GM21737 (cell line): Measurements from ENCODE around the gene DDC.
"Not testable (repeated sequence)": the region's sequence is repeated elsewhere in the genome, so short reads cannot be mapped to it uniquely, and the experiment has no call there.

Experiments used
- ATAC-seq: cut with Tn5 transposase; IDR thresholded peaks from one replicate; pipeline ENCODE4 v1.9.1; 2021; ENCODE audit warnings: mild to moderate bottlenecking, moderate library complexity; ENCODE audit not compliant: unreplicated experiment

The DDC gene

DNA sequence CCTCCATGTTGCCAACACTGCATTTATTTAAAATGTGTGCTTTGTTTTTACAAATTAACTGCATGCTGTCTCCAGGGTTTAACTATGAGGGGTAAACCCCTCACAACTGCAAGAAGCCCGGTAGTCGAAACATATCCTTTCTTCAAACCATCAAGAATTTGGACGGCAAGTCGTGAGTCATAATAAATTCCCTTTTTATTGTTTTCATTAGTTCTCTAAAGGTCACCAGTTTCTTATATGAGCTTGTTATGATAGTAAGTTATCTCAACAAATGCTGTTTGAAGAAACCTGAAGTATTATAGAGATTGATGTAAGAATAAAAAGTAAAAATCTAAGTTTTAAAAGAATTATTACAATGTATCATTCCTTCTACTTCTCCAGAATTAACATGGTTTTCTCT is 102.8 kb downstream of the DDC start:
- ATAC-seq, result no peak

DNA sequence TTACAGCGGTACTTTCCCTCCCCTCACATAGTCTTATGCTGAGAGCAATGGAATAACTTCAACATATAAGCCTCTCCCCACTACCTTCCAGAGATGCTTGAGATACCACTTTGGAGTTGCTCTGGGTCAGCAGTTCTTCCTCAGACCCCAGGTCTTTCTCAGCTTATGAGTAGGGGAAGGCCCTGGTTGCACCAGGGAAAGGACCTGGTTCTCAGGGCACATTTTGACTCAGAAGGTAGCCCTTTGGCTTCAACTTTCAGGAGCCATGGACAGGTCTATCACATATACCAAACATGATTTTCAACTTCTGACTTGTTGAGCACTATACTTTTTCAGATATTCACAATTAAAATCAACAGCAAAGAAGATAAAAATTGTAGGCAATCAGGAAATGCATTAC is 103.5 kb downstream of the DDC start:
- no peak for ATAC-seq

DNA sequence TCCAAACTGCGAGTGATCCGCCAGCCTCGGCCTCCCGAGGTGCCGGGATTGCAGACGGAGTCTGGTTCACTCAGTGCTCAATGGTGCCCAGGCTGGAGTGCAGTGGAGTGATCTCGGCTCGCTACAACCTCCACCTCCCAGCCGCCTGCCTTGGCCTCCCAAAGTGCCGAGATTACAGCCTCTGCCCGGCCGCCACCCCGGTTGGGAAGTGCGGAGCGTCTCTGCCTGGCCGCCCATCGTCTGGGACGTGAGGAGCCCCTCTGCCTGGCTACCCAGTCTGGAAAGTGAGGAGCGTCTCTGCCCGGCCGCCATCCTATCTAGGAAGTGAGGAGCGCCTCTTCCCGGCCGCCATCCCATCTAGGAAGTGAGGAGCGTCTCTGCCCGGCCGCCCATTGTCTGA is 106.0 kb downstream of the DDC start:
- not testable (repeated sequence) for ATAC-seq

DNA sequence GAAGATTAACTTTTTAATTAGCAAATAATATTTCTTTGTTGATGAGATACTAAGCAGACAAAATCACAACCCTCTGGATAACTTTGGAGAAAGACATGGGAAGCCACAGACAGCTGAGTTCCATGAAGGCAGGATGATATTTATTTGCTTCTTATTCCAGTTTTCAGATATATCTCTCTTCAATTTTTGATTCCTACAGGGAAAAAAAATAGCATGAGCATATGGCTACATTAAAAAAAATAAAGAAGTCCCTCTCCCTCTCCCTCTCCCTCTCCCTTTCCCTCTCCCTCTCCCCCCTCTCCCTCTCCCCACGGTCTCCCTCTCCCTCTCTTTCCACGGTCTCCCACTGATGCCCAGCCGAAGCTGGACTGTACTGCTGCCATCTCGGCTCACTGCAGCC is 106.6 kb downstream of the DDC start:
- not testable (repeated sequence) for ATAC-seq

DNA sequence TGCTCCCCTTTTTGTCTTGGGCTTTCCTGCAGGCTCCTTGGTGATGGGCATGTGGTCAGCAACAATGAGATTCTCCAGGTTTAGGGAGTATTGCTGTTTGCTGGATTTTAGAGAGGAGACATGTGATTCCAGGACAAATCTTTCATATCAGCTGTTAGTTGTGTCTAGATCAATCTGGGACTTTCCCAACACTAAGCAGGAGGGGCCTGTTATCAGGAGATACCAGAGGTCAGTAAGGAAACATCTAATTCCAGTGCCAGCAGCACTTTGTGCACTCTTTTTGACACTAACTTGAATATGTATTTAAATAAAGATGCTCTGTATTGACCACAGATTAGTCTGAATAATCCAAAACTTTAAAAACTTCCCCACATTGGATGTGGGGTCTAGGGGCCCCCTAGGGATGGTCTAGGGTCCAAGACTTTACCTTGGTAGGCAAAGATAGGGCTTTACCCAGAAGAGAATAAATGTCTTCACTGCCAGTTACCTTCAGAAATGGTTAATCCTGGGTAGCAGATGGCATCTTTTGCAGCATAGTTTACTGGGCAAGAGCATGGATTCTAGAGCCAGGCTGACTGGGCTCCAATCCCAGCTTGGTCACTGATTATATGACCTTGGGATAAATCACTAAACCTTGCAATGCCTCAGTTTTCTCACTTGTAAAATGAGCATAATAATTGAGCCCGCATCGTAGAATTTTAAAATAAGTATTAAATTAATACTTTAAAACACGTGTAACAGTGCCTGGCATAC is 108.7 kb downstream of the DDC start:
- no peak for ATAC-seq

DNA sequence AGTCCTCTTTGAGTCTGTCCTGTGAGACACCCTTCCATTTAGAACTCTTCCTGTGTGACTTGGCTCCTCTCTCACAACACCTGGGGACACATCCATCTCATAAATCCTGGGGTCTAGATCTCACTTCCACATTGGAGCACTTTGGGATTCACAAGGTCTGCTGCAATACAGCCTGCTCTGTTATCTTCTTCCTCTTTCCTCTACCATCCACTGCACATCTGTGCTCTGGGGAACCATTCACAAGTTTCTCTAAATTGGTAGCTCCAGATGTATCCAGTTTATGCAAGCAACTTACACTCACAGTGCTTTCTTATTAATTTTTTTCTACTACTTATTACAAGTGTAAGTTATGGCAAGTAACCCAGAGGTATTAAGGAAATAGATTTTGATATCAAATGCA is 109.5 kb downstream of the DDC start:
- no peak for ATAC-seq

DNA sequence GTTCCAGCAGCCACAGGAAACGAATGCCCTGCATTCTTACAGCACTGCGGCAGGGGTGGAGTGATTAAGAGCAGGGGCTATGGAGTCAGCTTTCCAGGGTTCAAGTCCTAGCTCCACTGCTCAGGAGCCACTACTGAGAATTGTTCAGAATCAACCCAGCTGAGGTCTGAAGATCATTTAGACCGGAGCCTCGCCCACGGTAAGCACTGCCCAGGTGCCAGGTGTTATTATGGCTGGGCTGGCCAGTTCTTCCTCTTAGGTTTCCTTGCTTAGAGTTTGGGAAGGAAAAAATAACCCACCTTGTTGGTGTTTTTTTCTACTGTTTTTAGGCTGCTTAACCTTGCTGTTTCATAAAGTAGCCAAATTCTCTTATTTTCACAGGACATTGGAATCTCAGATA is 110.2 kb downstream of the DDC start:
- ATAC-seq, result no peak

DNA sequence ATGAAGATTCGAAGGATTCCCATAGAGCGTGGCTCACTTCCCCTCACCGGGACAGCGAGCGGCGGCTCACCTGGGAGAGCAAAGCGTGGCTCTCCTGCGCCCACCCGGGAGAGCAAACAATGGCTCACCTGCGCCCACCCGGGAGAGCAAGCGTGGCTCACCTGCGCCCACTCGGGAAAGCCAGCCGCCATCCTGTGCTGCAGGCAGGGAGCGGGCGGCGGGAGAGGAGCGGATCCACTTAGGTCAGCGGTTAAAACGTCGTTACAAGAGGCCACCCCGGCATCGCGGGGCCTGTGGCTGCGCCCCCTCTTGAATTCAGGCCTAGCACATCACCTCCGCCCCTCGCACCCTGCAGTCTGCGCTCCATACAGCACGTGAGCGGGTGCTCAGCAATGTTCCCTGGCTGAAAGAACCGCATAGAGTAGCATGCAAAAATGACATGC is 114.6 kb downstream of the DDC start:
- ATAC-seq, result peak; percentile 4

DNA sequence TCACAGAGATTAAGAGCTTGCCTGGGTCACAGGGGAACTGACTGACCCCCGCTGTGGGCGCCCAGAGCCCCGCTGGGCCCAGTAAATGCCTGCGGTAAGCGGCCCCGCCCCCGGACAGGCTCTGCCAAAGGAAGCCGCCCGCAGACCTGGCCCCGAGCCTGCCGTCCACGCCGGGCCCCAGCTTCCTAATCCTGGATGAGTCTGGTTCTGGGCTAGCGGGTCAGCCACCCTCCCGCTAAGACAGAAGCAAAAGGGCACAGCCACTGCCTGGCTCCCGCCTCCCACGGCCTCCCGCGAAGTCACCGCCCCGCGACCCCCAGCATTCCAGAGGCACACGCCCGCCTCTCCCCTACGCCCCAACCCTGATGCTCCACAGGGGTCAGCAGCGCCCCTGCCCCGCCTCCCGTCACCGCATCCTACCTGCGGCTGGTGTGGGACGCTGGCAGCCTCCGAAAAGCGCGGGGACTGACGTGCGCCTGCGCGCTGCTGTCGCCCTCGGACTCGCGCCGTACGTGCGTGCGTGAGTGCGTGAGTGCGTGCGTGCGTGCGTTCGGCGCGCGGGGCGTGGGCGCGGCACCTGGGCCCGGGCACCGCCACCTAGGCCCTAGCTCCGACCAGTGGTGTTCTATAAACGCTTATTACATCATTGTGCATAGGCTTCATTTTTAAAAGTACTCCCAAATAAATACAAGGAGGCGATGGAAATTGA is 115.2 kb downstream of the DDC start, which contains the start of gene FIGNL1:
FIGNL1 (minus strand) TSS at position 470 of the 709 bp plus-strand sequence. CDS start 3,063 bp downstream, outside the sequence.
- ATAC-seq, result peak; percentile 85

DNA sequence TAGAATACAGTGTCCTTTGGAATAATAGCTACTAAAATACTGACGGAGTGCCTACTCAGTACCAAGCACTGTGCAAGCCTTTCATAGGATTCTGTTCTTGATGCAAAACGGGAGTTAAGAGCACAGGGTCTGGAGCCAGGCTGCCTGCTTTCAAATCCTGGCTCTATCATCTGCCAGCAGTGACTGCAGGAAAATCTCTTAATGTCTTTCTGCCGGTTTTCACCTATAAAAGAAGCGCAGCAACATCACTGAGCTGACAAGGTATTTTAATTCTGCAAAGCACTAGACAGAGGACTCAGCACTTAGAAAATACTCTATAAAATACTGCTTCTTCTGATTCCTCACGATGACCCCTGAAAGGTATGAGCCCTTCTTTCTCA is 115.7 kb downstream of the DDC start:
- no peak for ATAC-seq

DNA sequence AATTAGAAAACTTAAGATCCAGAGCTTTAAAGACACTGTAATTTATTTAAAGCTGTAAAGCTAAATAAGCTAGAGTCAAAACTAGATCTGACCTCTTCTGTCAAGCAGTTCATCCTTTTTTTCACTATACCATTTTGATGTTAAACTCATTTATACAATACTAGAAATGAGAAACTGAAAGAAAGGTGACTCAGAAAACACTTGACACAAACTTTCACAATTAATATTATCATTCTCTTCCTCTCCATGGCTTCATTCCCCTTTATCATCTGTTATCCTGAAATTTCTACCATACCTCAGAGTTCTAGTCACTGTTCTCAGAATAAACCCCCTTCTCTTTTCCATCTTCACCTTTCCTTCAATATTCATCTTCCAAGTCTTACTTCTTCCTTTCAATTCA is 116.4 kb downstream of the DDC start:
- ATAC-seq, result no peak

DNA sequence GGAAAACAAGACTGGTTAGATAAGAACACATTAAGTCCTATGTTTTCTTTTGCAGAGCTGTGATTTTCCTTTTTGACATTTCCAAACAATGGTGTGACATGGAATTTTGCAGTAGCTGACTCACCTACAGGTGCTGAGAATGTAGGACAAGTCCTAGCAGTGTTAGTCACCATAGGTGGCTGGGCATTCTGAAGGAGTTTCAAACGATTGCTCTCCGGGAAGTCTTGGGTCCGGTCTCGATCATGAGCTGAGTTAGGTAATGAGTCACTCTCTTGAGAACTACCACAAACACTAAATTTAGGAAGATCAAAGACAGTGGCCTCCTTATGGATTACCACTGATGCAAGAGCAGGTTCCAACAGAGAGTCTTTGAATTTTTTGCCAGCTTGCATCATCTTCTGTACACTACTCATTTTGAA is 118.7 kb downstream of the DDC start:
- ATAC-seq, result peak; percentile 25

DNA sequence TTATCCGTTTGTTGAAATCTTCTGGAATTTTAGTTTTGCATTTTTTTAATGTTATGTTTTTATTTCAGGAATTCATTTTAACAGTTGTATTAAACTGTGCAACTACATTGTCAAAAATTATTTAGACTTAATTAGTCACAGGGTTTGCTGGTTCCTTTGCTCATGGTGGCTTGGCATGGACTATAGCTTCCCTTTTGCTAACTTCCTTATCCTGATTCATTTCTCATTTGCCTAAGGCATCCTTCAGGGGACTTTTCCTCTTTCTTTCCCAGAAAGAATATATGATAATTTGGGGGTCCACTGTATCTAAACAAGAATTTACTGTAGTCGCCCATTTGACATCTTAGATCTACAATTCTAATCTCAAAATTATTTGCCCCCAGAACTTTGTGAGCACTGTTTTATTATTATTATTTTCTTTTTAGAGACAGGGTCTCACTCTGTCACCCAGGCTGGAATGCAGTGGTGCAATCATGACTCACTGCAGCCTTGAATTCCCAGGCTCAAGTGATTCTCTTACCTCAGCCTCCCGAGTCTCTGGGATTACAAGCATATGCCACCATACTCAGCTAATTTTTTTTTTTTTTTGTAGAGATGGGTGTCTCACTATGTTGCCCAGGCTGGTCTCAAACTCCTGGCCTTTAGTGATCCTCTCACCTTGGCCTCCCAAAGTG is 128.9 kb downstream of the DDC start:
- no peak for ATAC-seq

DNA sequence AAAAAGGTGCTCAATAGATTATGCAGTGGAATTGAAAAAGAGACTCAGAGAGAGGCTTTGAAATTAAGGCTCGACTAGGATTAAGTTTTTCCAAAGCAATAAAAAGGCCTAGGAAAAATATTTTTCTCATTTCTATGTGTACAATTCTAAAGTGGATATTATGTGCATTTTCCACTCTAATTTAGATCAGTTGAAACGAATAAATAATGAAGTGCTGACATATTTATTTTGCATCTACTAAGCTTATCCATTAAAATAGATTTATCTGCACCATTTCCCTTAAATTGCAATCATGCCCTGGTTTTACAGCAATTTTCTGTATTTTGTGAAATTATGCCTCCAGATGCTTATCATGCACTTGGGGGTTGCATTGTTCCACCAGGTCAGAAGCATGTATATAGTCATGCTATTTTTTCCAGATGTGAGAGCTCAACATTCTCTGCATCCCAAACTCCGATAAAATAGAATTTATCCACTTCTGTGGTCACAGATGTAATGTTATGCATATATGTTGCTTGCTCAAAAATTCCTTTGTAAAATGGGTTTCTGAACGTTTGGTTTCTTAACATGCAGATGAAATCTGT is 133.4 kb downstream of the DDC start:
- no peak for ATAC-seq

DNA sequence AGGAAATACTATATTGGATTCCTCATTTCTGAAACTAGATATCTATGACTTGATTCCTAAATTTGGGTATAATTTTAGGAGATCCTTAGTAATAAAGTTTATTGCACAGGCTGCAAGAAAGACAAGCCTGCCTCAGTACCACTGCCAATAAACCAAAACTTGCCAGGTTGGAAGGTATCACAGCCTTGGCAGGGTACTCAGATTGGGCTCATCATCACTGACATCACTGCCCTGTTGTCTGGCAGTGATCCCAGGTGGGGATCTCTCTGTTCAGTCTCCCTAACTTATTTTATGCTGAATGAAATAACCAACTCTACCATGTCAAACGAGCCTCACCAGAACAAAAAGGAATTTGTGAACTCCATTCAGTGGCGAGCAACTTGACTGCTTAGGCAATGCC is 133.9 kb downstream of the DDC start:
- no peak for ATAC-seq

DNA sequence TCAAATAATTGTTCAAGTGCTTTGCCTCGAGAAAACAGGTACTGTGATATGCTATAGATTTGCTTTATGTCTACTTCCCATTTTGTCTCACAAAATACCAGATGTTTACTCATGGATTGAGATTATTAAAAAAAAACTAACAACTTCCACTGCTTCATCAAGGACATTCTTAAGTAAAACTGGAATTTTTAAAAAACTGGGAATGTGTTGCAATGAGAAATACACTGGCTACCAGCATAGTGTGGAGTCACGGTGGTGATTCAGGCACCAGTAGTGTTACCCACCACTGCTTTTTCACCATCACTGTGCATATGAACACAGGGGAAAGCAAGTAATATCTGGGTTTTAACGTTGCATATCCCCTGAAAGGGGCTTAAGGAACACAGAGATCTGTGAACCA is 136.3 kb downstream of the DDC start:
- ATAC-seq, result no peak

DNA sequence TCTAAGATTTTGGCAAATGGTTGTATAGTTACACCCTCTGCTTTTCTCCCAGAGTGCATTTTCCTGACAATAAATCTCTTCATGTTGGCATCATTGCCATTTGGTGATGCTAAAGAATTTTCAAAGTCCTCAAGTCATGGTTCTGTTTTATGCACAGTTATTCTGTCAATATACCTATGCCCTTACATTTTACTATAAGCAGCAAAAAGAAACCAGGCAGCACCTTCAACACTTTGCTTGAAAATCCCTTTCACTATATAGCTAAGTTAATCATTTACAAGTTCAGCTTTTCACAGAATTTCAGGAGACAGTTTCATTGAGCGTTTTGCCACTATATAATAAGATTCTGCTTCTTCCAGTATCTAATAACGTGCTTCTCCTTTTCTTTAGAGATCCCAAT is 137.7 kb downstream of the DDC start:
- ATAC-seq, result no peak

DNA sequence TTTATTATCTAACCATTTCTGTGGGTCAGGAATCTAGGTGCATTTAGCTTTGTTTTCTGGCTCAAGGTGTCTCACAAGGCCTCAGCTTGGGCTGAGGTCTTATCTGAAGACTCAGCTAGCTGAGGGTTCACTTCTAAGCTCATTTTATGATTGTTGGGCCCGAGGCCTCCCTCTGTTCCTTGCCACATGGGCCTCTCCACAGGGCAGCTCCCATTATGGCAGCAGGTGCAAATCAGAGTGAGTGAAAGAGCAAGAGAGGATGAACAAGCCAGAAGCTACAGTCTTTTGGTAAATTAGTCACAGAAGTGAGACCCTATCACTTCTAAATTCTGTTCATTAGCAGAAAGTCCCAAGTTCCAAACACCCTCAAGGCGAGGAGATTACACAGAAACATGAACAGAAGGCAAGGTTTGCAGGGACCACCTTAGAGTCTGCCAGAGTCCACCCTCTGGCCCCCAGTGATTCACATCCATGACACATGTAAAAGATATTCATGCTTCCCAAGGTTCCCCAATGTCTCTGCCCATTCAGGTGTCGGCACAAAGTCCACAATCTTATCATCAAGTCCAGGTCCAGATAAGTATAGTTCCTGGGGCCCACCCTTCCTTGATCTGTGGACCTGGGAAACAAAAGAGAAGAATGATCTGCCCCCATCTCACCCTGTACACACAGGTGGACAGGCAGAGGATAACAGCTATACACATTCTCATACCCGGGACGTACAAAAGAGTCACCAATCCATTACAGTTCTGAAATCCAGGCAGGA is 138.7 kb downstream of the DDC start:
- ATAC-seq, result no peak

DNA sequence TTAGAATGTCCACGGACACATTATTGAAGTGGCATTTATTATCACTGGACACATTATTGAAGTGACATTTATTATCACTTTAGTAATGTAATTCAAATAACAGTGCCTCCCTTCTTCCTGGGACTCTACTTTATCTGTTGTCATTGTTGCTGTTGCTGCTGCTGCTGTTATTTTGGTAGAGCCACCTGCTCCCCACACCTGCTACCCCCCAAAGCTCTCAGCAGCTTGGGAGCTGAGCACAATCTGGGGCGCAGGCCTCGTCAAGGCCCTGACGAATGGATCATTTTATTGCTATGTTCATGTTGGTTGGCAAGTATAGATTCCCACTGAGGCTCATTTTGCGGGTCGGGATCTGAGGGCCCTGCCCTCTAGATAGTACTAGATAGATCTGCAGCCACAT is 139.9 kb downstream of the DDC start:
- no peak for ATAC-seq

DNA sequence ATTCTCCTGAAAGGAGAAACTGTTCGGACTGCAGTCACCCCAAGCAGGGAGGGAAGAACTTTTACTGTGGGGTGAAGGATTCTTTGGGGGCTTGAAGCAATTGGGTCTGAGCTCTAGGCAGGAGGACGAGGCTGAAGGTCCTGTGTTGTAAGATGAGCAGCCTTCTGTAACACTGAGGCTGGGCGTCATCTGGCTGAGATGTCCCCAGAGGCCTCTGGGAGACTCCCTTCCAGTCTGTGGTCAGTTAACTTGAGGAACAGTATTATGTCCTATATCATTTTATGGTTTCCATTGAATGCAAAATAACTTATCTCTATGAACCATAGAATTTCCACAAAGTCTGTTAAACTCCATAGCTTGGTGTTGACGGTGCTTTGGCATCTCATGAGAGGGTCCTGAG is 141.3 kb downstream of the DDC start:
- ATAC-seq, result no peak

DNA sequence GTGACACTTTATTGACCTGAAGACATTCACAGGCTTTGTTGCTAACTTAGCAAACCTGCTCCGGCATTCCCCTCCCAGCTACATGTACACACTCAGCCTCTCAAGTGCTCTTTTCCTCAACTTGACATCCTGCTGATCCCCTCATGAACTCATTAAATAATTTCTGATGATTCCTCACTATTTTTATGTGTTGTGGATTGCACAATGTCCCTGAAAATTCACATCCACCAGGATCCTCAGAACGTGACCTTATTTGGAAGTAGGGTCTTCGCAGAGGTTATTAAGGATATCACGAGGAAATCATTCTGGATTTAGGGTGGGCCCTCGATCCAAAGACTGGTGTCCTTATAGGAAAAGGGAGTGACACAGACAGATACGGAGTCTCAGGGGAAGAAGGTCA is 142.3 kb downstream of the DDC start:
- ATAC-seq, result no peak
